CD4-positive, alpha-beta T cell (primary cell): ENCODE results near the gene OLFML2A. TPM values are rescaled to one million over a fixed set of nuclear protein-coding genes. Genes with fewer than 3 reads are reported as not detected.
"Not testable (repeated sequence)": the region's sequence is repeated elsewhere in the genome, so short reads cannot be mapped to it uniquely, and the experiment has no call there.

ENCODE experiments used
- ATAC-seq: fragments of 200-7000 bp; cut with Tn5 transposase; one replicate; pipeline ENCODE4 v1.10.0; 2022; ENCODE audit warnings: mild to moderate bottlenecking; ENCODE audit not compliant: poor library complexity
- CTCF ChIA-PET: fragments of 350-600 bp; sonication (Branson Sonifier 250); formaldehyde crosslinking; loops from one replicate; lab custom pipeline; 2021; ENCODE audit warnings: antibody characterized with exemption, inconsistent platforms; lab: Charles Lee
- POLR2A ChIA-PET: fragments of 350-600 bp; sonication (Branson Sonifier 250); formaldehyde crosslinking; loops from one replicate; lab custom pipeline; 2021; ENCODE audit warnings: antibody characterized with exemption, inconsistent platforms; lab: Charles Lee
- DNase-seq, 14 experiments: peaks; one replicate each; pipeline ENCODE4 v3.0.0-alpha.2; 2013 to 2020; ENCODE audit warnings: mixed read lengths in 2 of 14
- H3K27ac ChIP-seq, 2 donors: one replicate each; pipeline versions ENCODE4 v1.5.1 to v1.7.0; 2013; ENCODE audit warnings: low read length in 2 of 2, low read depth in 1 of 2, mild to moderate bottlenecking in 1 of 2
- H3K27me3 ChIP-seq, 2 experiments: 1 replicate in 1 of 2; 2 replicates in 1 of 2; pipeline versions ENCODE4 v1.6.1 to v1.7.0; 2013; ENCODE audit warnings: low read length in 2 of 2, control low read depth in 1 of 2, mild to moderate bottlenecking in 1 of 2, moderate library complexity in 1 of 2; ENCODE audit not compliant: insufficient read depth in 2 of 2, control insufficient read depth in 1 of 2
- H3K36me3 ChIP-seq: one replicate; pipeline ENCODE4 v1.6.1; 2013; ENCODE audit warnings: low read length, control low read depth; ENCODE audit not compliant: insufficient read depth
- H3K4me1 ChIP-seq: one replicate; pipeline ENCODE4 v1.6.1; 2013; ENCODE audit warnings: low read length, control low read depth; ENCODE audit not compliant: insufficient read depth
- H3K4me3 ChIP-seq: one replicate; pipeline ENCODE4 v1.5.1; 2013; ENCODE audit warnings: mild to moderate bottlenecking, low read length, moderate library complexity
- H3K9me3 ChIP-seq, 2 experiments: 1 replicate in 1 of 2; 2 replicates in 1 of 2; pipeline versions ENCODE4 v1.6.1 to v1.7.0; 2013; ENCODE audit warnings: low read length in 2 of 2, mild to moderate bottlenecking in 2 of 2, control low read depth in 1 of 2, moderate library complexity in 1 of 2; ENCODE audit not compliant: control insufficient read depth in 1 of 2, insufficient read depth in 1 of 2
- H3K27ac Mint-ChIP-seq: one replicate; pipeline ENCODE4 v1.8.0; 2020; ENCODE audit warnings: mixed read lengths
- H3K27me3 Mint-ChIP-seq: one replicate; pipeline ENCODE4 v1.8.0; 2021; ENCODE audit warnings: mixed read lengths
- H3K36me3 Mint-ChIP-seq: one replicate; pipeline ENCODE4 v1.8.0; 2021; ENCODE audit warnings: low read depth, mixed read lengths
- H3K4me1 Mint-ChIP-seq: one replicate; pipeline ENCODE4 v1.8.0; 2021; ENCODE audit warnings: low read depth, mixed read lengths
- H3K4me3 Mint-ChIP-seq: one replicate; pipeline ENCODE4 v1.8.0; 2020; ENCODE audit warnings: mild to moderate bottlenecking, mixed read lengths
- H3K9me3 Mint-ChIP-seq: one replicate; pipeline ENCODE4 v1.8.0; 2020; ENCODE audit warnings: mixed read lengths
- intact Hi-C, 2 experiments: fragments of 100-400 bp; cut with DNase I in 1 of 2; cut with micrococcal nuclease in 1 of 2; formaldehyde crosslinking; loops; one replicate each; pipeline versions ENCODE4 v1.15.1 to v1.9.0; 2023 to 2025; cut with DNase I, micrococcal nuclease
- total RNA-seq, 174 experiments: library from RNA in 2 of 174; stranded (reverse) in 2 of 174; gene quantifications; one replicate each; pipeline ENCODE4 v1.2.3 and lab custom pipeline; 2021 to 2026
- TF ChIP-seq, protein P1 (sequence below): fragments of 200-600 bp; IDR thresholded peaks from one replicate; pipeline ENCODE4 v1.8.0; 2022; ENCODE audit warnings: antibody characterized with exemption, mild to moderate bottlenecking

OLFML2A gene
- total RNA-seq, 2 experiments from 2014 or later, result not detected

DNA sequence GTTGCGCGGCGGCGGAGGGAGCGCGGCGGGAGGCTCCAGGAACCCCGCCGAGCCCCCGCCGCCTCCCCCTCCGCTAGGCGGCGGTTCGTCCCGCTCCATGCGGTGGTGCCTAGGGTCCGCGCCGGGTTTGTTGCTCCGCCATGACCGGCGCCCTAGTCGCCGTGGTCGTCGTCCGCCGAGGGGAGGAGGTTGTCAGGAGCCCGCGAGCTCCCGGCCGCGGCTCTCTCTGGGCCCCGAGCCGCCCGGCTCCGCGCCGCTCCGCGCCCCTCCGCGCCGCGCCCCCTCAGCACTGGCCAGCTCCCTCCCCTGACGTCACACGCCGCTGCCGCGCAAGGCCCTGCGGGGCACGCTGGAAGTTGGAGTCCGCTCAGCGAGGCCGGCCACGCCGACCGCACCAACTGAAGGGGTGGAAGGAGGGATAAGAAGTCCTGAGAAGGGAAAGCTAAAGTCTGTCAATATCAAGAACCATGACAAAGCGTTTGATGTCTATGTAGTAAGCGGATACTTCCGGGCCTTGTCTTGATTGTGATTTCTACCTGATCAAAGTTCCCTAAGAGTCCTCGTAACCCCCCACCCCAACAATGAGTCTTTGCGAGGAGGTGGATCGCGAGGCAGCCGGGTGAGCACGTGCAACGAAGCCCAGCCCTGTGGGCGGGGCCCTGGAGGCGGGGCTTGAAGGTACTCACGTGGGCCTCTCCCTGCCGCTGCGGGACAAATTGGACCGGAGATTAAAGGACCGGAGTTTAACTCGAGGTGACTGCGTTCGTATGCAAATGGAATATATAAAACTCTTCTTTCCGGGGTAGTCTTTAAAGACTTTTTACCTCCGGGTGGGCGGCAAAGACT lies 5.7 kb upstream of the OLFML2A start, which contains the start of gene NR6A1:
TSS of gene NR6A1 (minus strand) at position 291 of the 846 bp plus-strand sequence.
- Mint-ChIP-seq H3K4me1 (peaks cover 39% of the 10 kb centered on the region), H3K27ac (peak within 1 kb of the TSS; percentile 32), H3K9me3 (no peaks in the 10 kb centered on the region), H3K36me3 (no peaks in the 10 kb centered on the region), H3K27me3 (peaks cover 87% of the 10 kb centered on the region), H3K4me3 (peak within 1 kb of the TSS; percentile 90)
- ChIA-PET POLR2A (interaction anchor here (0.6 to 4.4 kb wide), 5 partner anchors 82 to 157 kb away, joined by 3 to 21 read pairs (median 3); partner anchors contain the start of genes ARPC5L, RPL35 and WDR38), CTCF (interaction anchor here (1.1 to 9.2 kb wide), 5 partner anchors 59 to 123 kb away, joined by 3 to 106 read pairs (median 4); partner anchors contain the start of gene WDR38)
- H3K9me3 ChIP-seq, result peaks cover 0 to 4% of the 10 kb centered on the region in 2 experiments
- DNase-seq (peak; percentile 81 to 97 (median 90)), ATAC-seq (peak; percentile 88)
- peaks cover 34 to 71% of the 10 kb centered on the region in 2 experiments for H3K27me3 ChIP-seq
- peaks cover 32% of the 10 kb centered on the region for H3K4me1 ChIP-seq
- intact Hi-C loops, result loop anchor here (1.0 to 5.0 kb wide), 4 partner anchors 90 to 372 kb away; partner anchors contain the start of genes GOLGA1 (in 1 of the 2), PSMB7 (in 1 of the 2), RPL35 (in 1 of the 2) and SCAI (in 1 of the 2)
- H3K27ac ChIP-seq, result no peak within 1 kb of the TSS
- no peaks in the 10 kb centered on the region for H3K36me3 ChIP-seq
- TF ChIP-seq, protein P1, sequence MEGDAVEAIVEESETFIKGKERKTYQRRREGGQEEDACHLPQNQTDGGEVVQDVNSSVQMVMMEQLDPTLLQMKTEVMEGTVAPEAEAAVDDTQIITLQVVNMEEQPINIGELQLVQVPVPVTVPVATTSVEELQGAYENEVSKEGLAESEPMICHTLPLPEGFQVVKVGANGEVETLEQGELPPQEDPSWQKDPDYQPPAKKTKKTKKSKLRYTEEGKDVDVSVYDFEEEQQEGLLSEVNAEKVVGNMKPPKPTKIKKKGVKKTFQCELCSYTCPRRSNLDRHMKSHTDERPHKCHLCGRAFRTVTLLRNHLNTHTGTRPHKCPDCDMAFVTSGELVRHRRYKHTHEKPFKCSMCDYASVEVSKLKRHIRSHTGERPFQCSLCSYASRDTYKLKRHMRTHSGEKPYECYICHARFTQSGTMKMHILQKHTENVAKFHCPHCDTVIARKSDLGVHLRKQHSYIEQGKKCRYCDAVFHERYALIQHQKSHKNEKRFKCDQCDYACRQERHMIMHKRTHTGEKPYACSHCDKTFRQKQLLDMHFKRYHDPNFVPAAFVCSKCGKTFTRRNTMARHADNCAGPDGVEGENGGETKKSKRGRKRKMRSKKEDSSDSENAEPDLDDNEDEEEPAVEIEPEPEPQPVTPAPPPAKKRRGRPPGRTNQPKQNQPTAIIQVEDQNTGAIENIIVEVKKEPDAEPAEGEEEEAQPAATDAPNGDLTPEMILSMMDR, result no peak
- H3K4me3 ChIP-seq, result peak within 1 kb of the TSS; percentile 59

DNA sequence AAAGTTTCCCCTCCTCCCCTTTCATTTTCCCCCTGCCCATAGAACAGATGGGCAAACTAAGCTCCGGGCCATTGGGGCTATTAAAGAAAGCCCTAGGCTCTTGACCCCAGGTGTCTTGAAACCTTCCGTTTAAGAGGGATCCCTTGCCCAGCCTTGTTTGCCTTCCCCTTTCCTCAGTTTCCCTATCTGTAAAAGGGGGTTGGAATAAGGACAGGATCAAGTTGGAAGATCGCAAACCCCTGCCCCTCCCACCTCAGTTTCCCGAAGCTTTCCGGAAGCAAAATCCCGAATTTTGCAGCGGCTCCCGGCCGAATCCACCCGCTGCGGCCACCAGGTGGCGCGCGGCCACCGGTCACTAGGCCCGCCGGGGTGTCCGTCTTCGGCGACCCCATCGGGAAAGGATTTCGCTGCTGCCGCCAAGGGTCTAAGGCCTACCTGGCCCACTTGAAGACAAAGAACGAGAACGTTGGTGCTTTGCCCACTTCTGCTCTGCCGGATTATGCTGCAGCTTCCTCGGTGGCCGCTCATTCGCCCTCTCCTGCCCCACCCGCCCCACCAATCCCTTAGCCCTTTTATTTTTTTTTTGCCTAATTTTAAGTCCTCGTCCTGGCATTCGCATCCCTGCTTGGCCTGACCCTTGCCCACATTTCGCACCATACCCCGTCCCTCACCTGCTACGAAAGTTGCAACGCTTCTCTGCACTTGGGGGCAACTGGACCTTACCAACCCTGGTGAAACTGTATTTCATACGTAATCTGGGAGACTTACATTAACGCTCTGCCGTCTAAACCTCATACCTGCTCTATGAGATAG lies 4.9 kb upstream of the OLFML2A start:
- POLR2A ChIA-PET, result interaction anchor here (2.5 to 4.4 kb wide), 2 partner anchors 81 to 89 kb away, joined by 9 to 21 read pairs; partner anchors contain the start of genes ARPC5L, RPL35 and WDR38
- H3K27ac ChIP-seq, result no peak overlapping the region
- CTCF ChIA-PET, result interaction anchor here (0.9 to 9.2 kb wide), 5 partner anchors 82 to 122 kb away, joined by 3 to 106 read pairs (median 4); partner anchors contain the start of gene WDR38
- H3K27me3 ChIP-seq, result peaks cover 39 to 69% of the 10 kb centered on the region in 2 experiments
- no peak for ATAC-seq
- H3K27me3 Mint-ChIP-seq, result peaks cover 85% of the 10 kb centered on the region
- H3K36me3 Mint-ChIP-seq, result no peaks in the 10 kb centered on the region
- intact Hi-C loops, result loop anchor here (1.0 to 5.0 kb wide), 6 partner anchors 89 to 602 kb away; partner anchors contain the start of genes GOLGA1 (in 1 of the 2), PSMB7 (in 1 of the 2), RPL35 (in 1 of the 2) and SCAI (in 1 of the 2)
- H3K27ac Mint-ChIP-seq, result no peak overlapping the region
- peak overlapping the region; percentile 90 for H3K4me3 Mint-ChIP-seq
- peaks cover 38% of the 10 kb centered on the region for H3K4me1 ChIP-seq
- H3K4me3 ChIP-seq, result peak overlapping the region; percentile 59
- peaks cover 44% of the 10 kb centered on the region for H3K4me1 Mint-ChIP-seq
- peaks cover 0 to 4% of the 10 kb centered on the region in 2 experiments for H3K9me3 ChIP-seq
- DNase-seq, result peak in 7 of 14 experiments; percentile 10 to 65 (median 24)
- no peaks in the 10 kb centered on the region for H3K36me3 ChIP-seq
- no peaks in the 10 kb centered on the region for H3K9me3 Mint-ChIP-seq
- TF ChIP-seq, protein P1, result peak; percentile 97

DNA sequence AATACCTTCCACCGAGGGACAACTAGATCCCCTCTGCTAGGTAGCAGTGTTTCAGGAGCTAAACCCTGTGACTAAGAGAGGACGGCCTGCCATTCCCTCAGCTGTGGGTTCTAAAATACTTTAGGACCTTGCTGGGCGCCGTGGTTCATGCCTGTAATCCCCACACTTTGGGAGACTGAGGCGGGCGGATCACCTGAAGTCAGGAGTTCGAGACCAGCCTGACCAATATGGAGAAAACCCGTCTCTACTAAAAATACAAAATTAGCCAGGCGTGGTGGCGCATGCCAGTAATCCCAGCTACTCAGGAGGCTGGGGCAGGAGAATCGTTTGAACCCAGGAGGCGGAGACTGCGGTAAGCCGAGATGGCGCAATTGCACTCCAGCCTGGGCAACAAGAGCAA lies 4.1 kb upstream of the OLFML2A start:
- H3K36me3 Mint-ChIP-seq, H3K9me3 ChIP-seq, H3K27ac Mint-ChIP-seq, H3K4me3 ChIP-seq, H3K36me3 ChIP-seq, ATAC-seq, H3K27ac ChIP-seq, DNase-seq, H3K9me3 Mint-ChIP-seq: not testable (repeated sequence)
- Mint-ChIP-seq H3K4me1 (peaks cover 44% of the 10 kb centered on the region), H3K4me3 (peak overlapping the region; percentile 90), H3K27me3 (peaks cover 77% of the 10 kb centered on the region)
- intact Hi-C loops, result loop anchor here in 1 of 2 experiments (1.0 to 5.0 kb wide), 3 partner anchors 121 to 601 kb away; partner anchors contain the start of gene PSMB7
- Histone ChIP-seq H3K27me3 (peaks cover 44 to 74% of the 10 kb centered on the region in 2 experiments), H3K4me1 (peaks cover 42% of the 10 kb centered on the region)
- POLR2A ChIA-PET, result interaction anchor here (4.4 kb wide), 1 partner anchor 88 kb away, joined by 21 read pairs; the partner anchor contains the start of genes ARPC5L and RPL35
- CTCF ChIA-PET, result interaction anchor here (0.9 to 9.2 kb wide), 3 partner anchors 81 to 121 kb away, joined by 3 to 106 read pairs (median 4); partner anchors contain the start of gene WDR38
